Measurements from ENCODE around the gene CYP24A1. TPM values are rescaled to one million over a fixed set of nuclear protein-coding genes. Genes with fewer than 3 reads are reported as not detected.

Gene CYP24A1
- total and polyA plus RNA-seq, 2 donors (not counting 3 experiments of a cell fraction or from before 2014, with no cell fraction given): not detected

DNA sequence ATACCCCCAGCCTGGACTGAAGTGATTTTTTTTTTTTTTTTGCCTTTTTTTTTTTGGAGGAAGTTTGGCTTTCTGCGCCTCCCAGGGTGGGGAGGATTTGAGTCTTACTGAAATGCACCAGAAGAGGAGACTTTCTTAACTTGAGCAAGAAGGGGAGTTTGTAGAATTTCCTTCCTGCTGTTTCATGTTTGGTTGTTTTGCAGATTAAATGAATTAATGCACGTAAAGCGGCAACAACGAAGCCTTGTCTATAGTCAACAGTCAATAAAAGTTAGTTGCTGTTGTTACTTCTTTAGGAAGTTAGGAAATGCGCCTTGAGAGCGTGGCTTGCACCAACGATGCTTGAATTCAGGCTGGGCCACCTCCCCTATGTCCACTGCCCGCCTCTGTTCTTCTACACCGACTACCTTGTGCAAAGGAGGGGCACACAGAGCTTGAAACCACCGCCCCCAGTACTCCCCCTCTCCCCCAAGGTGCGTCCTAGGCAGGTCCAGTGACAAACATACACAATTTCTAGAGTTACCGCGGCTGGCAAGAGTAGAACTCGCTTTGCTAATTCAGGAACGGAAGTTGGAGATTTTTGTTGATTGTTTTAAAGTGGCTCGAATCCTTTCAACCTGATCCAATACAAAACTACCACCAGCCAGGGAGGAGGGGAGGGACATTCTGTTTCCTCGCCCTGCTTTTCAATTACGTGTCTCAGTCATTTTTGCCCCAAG is 830 bp upstream of the CYP24A1 start:
- H3K4me2 ChIP-seq (ENCODE audit: insufficient read depth, low read length): no peak overlapping the region
- no peaks in the 10 kb centered on the region for H3K36me3 ChIP-seq (ENCODE audit: control insufficient read depth in 2 of 2, extremely low read depth in 1 of 2, insufficient read depth in 2 of 2, low read length in 2 of 2)
- no TSS peak for BruUV-seq (replicated peaks)
- no peak for TF ChIP-seq JUN (IDR thresholded peaks at IDR 0.05; ENCODE audit: borderline replicate concordance, insufficient read depth, insufficient read length, low read depth)
- TF ChIP-seq, protein P1, sequence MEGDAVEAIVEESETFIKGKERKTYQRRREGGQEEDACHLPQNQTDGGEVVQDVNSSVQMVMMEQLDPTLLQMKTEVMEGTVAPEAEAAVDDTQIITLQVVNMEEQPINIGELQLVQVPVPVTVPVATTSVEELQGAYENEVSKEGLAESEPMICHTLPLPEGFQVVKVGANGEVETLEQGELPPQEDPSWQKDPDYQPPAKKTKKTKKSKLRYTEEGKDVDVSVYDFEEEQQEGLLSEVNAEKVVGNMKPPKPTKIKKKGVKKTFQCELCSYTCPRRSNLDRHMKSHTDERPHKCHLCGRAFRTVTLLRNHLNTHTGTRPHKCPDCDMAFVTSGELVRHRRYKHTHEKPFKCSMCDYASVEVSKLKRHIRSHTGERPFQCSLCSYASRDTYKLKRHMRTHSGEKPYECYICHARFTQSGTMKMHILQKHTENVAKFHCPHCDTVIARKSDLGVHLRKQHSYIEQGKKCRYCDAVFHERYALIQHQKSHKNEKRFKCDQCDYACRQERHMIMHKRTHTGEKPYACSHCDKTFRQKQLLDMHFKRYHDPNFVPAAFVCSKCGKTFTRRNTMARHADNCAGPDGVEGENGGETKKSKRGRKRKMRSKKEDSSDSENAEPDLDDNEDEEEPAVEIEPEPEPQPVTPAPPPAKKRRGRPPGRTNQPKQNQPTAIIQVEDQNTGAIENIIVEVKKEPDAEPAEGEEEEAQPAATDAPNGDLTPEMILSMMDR (IDR thresholded peaks at IDR 0.05; ENCODE audit: extremely low read depth in 1 of 2, insufficient read depth in 1 of 2, low read depth in 1 of 2, low read length in 2 of 2): no peak
- no peak for TF ChIP-seq EZH2 (IDR thresholded peaks at IDR 0.05; ENCODE audit: borderline replicate concordance, low read depth, low read length, severe bottlenecking)
- TF ChIP-seq POLR2A (IDR thresholded peaks at IDR 0.05; ENCODE audit: low read depth, low read length): no peak
- TF ChIP-seq, protein P2, sequence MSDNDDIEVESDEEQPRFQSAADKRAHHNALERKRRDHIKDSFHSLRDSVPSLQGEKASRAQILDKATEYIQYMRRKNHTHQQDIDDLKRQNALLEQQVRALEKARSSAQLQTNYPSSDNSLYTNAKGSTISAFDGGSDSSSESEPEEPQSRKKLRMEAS (IDR thresholded peaks at IDR 0.05; ENCODE audit: insufficient read depth, insufficient read length): no peak
- no peak for TF ChIP-seq POLR2AphosphoS5 (IDR thresholded peaks at IDR 0.05; ENCODE audit: insufficient read depth, low read depth, low read length)
- no peak for TF ChIP-seq GATA2 (IDR thresholded peaks at IDR 0.05; ENCODE audit: insufficient read depth, insufficient read length, low read depth, low read length)
- TF ChIP-seq FOS (IDR thresholded peaks at IDR 0.05; ENCODE audit: borderline replicate concordance, insufficient read depth, low read length): no peak
- TF ChIP-seq MYC (IDR thresholded peaks at IDR 0.05; ENCODE audit: low read depth, low read length): no peak
- H3K27me3 ChIP-seq (ENCODE audit: control insufficient read depth in 2 of 2, insufficient read depth in 2 of 2, low read length in 2 of 2): peaks cover 35 to 47% of the 10 kb centered on the region in 2 experiments
- H3K4me3 ChIP-seq (replicated peaks in 1 of 3; ENCODE audit: insufficient read depth in 1 of 3, low read depth in 1 of 3, low read length in 3 of 3): no peak overlapping the region
- no peaks in the 10 kb centered on the region for H4K20me1 ChIP-seq (replicated peaks; ENCODE audit: control insufficient read depth, extremely low read depth, insufficient read depth, low read length)
- ChIA-PET POLR2A (interaction anchor here (0.6 kb wide), 1 partner anchor 151 kb away, joined by 3 read pairs; no protein-coding TSS in a partner anchor), CTCF (interaction anchor here (1.5 kb wide), 1 partner anchor 16 kb away, joined by 5 read pairs; no protein-coding TSS in a partner anchor)
- H3K9me3 ChIP-seq (replicated peaks; ENCODE audit: control insufficient read depth, insufficient read depth, low read length): no peaks in the 10 kb centered on the region
- H3K4me1 ChIP-seq (ENCODE audit: control insufficient read depth, extremely low read depth, insufficient read depth, low read length): no peaks in the 10 kb centered on the region
- dilution Hi-C loops (cut with MboI; ENCODE audit: extremely low pct_ligation_motif_present, low sequenced_read_pairs): no loop called here
- intact Hi-C loops (cut with micrococcal nuclease): no loop called here
- no peaks in the 10 kb centered on the region for H3K79me2 ChIP-seq (ENCODE audit: control insufficient read depth, insufficient read depth, low read length)
- no peak overlapping the region for H3K27ac ChIP-seq (ENCODE audit: insufficient read depth, low read depth, low read length)
- DNase-seq (ENCODE audit: low read depth, low spot score): no peak
- no peak overlapping the region for H3K9ac ChIP-seq (replicated peaks; ENCODE audit: extremely low read depth, insufficient read depth, low read length)
- FAIRE-seq: no peak
- H3K9me1 ChIP-seq (replicated peaks; ENCODE audit: control insufficient read depth, extremely low read depth, insufficient read depth, low read length): no peaks in the 10 kb centered on the region
- H2AFZ ChIP-seq (ENCODE audit: low read depth, low read length): no peak overlapping the region
